ENCODE data around the gene FRMD3.

FRMD3 gene

GRCh38 chr9:83313781-83314180, 224.4 kb downstream of the FRMD3 start:
- Mint-ChIP-seq H3K4me1 (peaks cover 11% of the 10 kb centered on the region), H3K27ac (no peak overlapping the region), H3K36me3 (ENCODE audit: low read depth) (peaks cover 10% of the 10 kb centered on the region), H3K4me3 (no peak overlapping the region), H3K9me3 (peaks cover 4% of the 10 kb centered on the region), H3K27me3 (ENCODE audit: low read depth) (no peaks in the 10 kb centered on the region)
- TF ChIP-seq, protein P1, sequence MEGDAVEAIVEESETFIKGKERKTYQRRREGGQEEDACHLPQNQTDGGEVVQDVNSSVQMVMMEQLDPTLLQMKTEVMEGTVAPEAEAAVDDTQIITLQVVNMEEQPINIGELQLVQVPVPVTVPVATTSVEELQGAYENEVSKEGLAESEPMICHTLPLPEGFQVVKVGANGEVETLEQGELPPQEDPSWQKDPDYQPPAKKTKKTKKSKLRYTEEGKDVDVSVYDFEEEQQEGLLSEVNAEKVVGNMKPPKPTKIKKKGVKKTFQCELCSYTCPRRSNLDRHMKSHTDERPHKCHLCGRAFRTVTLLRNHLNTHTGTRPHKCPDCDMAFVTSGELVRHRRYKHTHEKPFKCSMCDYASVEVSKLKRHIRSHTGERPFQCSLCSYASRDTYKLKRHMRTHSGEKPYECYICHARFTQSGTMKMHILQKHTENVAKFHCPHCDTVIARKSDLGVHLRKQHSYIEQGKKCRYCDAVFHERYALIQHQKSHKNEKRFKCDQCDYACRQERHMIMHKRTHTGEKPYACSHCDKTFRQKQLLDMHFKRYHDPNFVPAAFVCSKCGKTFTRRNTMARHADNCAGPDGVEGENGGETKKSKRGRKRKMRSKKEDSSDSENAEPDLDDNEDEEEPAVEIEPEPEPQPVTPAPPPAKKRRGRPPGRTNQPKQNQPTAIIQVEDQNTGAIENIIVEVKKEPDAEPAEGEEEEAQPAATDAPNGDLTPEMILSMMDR (IDR thresholded peaks at IDR 0.05; ENCODE audit: unreplicated experiment in 3 of 3), result no peak

- Mint-ChIP-seq H3K9me3 (peaks cover 2% of the 10 kb centered on the region), H3K4me3 (no peak overlapping the region), H3K36me3 (ENCODE audit: low read depth) (peaks cover 10% of the 10 kb centered on the region), H3K4me1 (peaks cover 11% of the 10 kb centered on the region), H3K27me3 (ENCODE audit: low read depth) (no peaks in the 10 kb centered on the region), H3K27ac (no peak overlapping the region)
- TF ChIP-seq, protein P1 (IDR thresholded peaks at IDR 0.05; ENCODE audit: unreplicated experiment in 3 of 3), result no peak
These were observed 225.7 kb downstream of the FRMD3 start for GRCh38 chr9:83312537-83312936.

DNA sequence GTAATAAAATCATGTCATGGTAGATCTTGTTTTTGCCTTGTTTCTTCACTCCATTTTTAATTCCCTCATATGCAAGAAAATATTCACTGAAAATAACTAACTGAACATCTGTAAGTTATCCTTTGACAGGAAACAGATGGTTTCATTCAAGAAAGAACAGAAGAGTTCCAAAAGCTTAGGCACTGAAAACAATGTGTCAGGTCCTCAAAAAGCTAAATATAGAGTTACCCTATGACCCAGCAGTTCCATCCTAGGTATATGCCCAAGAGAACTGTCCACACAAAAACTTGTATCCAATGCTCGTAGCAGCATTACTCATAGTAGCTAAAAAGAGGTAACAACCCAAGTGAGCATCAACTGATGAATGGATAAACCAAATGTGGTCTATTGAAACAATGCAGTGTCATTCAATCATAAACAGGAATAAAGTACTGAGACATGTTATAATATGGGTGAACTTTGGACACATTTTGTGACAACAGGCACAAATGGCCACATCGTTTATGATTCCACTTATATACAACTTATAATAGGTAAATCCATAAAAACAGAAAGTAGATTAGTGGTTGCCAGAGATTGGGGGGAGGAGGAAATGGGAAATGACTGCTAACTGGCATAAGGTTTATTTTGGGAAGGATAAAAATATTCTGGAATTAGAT, 231.0 kb downstream of the FRMD3 start:
- Mint-ChIP-seq H3K9me3 (no peaks in the 10 kb centered on the region), H3K36me3 (ENCODE audit: low read depth) (peaks cover 14% of the 10 kb centered on the region)
- TF ChIP-seq, protein P1 (IDR thresholded peaks at IDR 0.05; ENCODE audit: unreplicated experiment in 3 of 3), result no peak

GRCh38 chr9:83304686-83305085, 233.5 kb downstream of the FRMD3 start:
- TF ChIP-seq, protein P1 (IDR thresholded peaks at IDR 0.05; ENCODE audit: unreplicated experiment in 3 of 3), result no peak
- H3K27ac Mint-ChIP-seq, result peak overlapping the region; percentile 86 to 91 (median 87)

More for the DNA sequence above, 231.0 kb downstream of the FRMD3 start:
- no peak overlapping the region for H3K4me3 Mint-ChIP-seq
- H3K27me3 Mint-ChIP-seq (ENCODE audit: low read depth), result peaks cover 6% of the 10 kb centered on the region
- peak overlapping the region; percentile 32 to 61 (median 46) for H3K27ac Mint-ChIP-seq
- H3K4me1 Mint-ChIP-seq, result peaks cover 50% of the 10 kb centered on the region

GRCh38 chr9:83299571-83299970, 238.6 kb downstream of the FRMD3 start:
- H3K36me3 Mint-ChIP-seq (ENCODE audit: low read depth), result peaks cover 3% of the 10 kb centered on the region
- H3K9me3 Mint-ChIP-seq, result no peaks in the 10 kb centered on the region
- peak overlapping the region in 1 of 3 experiments; percentile 77 for H3K27ac Mint-ChIP-seq
- TF ChIP-seq, protein P1 (IDR thresholded peaks at IDR 0.05; ENCODE audit: unreplicated experiment in 3 of 3), result no peak
- H3K27me3 Mint-ChIP-seq (ENCODE audit: low read depth), result peaks cover 6% of the 10 kb centered on the region
- peaks cover 24% of the 10 kb centered on the region for H3K4me1 Mint-ChIP-seq
- no peak overlapping the region for H3K4me3 Mint-ChIP-seq

More at GRCh38 chr9:83304686-83305085, 233.5 kb downstream of the FRMD3 start:
- H3K36me3 Mint-ChIP-seq (ENCODE audit: low read depth), result peaks cover 10% of the 10 kb centered on the region
- H3K4me3 Mint-ChIP-seq, result peak overlapping the region; percentile 12 to 49 (median 24)
- peaks cover 6% of the 10 kb centered on the region for H3K27me3 Mint-ChIP-seq (ENCODE audit: low read depth)
- H3K9me3 Mint-ChIP-seq, result no peaks in the 10 kb centered on the region
- H3K4me1 Mint-ChIP-seq, result peaks cover 47% of the 10 kb centered on the region

- peaks cover 3% of the 10 kb centered on the region for H3K36me3 Mint-ChIP-seq (ENCODE audit: low read depth)
- no peaks in the 10 kb centered on the region for H3K9me3 Mint-ChIP-seq
- peak overlapping the region in 1 of 3 experiments; percentile 9 for H3K27ac Mint-ChIP-seq
- peaks cover 19% of the 10 kb centered on the region for H3K4me1 Mint-ChIP-seq
- H3K27me3 Mint-ChIP-seq (ENCODE audit: low read depth), result peaks cover 6% of the 10 kb centered on the region
- TF ChIP-seq, protein P1 (IDR thresholded peaks at IDR 0.05; ENCODE audit: unreplicated experiment in 3 of 3), result no peak
- H3K4me3 Mint-ChIP-seq, result no peak overlapping the region
These were observed 239.1 kb downstream of the FRMD3 start for GRCh38 chr9:83299094-83299493.
